Neural crest cell (in vitro differentiated cells): ENCODE measurements around the gene STXBP4. TPM values are rescaled to one million over a fixed set of nuclear protein-coding genes. Genes with fewer than 3 reads are reported as not detected.

ENCODE experiments used
- DNase-seq: peaks from one replicate; pipeline ENCODE4 v3.0.0; 2021; ENCODE audit warnings: low read depth, mixed read lengths, low spot score
- H3K27ac Mint-ChIP-seq: one replicate; pipeline ENCODE4 v1.8.0; 2021; ENCODE audit warnings: mild to moderate bottlenecking, mixed read lengths; ENCODE audit not compliant: unreplicated experiment
- H3K27me3 Mint-ChIP-seq: 2 replicates; pipeline ENCODE4 v1.8.0; 2021; ENCODE audit warnings: low read depth, mild to moderate bottlenecking, mixed read lengths
- H3K36me3 Mint-ChIP-seq: 2 replicates; pipeline ENCODE4 v1.8.0; 2021; ENCODE audit warnings: low read depth, mild to moderate bottlenecking, mixed read lengths
- H3K4me1 Mint-ChIP-seq: 2 replicates; pipeline ENCODE4 v1.8.0; 2021; ENCODE audit warnings: mixed read lengths
- H3K4me3 Mint-ChIP-seq: one replicate; pipeline ENCODE4 v1.8.0; 2021; ENCODE audit warnings: mild to moderate bottlenecking, mixed read lengths
- H3K9me3 Mint-ChIP-seq: 2 replicates; pipeline ENCODE4 v1.8.0; 2021; ENCODE audit warnings: mixed read lengths
- CTCF ChIP-seq: fragments of 200-600 bp; sonication (generic); conservative IDR thresholded peaks from 2 replicates; pipeline ENCODE4 v1.5.0; 2021; ENCODE audit warnings: antibody characterized with exemption, mild to moderate bottlenecking
- total RNA-seq: library from RNA; stranded (reverse); gene quantifications from 2 replicates; pipeline ENCODE4 v1.2.1, GENCODE V29; 2021

Gene STXBP4
- total RNA-seq, 1 donor from 2014 or later: 32.7 TPM

GRCh38 chr17:54951286-54951685, 17.3 kb upstream of the STXBP4 start:
- Mint-ChIP-seq H3K27me3 (no peaks in the 10 kb centered on the region), H3K36me3 (peaks cover 25% of the 10 kb centered on the region), H3K9me3 (peaks cover 3% of the 10 kb centered on the region), H3K4me3 (no peak overlapping the region), H3K4me1 (no peaks in the 10 kb centered on the region), H3K27ac (no peak overlapping the region)
- no peak for TF ChIP-seq CTCF
- no peak for DNase-seq

DNA sequence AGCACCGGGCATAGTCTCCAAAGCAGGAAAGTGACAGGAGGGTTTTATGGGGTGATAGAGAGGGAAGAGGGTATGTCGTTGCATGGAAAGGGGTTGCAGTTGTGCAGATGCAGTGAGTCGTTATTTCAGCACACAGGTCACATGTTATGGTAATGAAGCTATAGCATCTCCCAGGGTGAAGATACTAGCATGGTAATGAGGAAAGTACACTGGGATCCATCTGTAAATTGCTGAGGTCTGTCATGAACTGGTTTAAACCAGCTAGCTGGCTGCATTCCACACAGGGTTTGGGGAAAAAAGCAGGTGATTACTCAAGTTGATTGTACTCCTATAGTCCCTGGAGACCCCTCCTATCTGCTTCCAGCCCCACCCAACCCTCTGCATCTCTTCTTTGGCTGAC, 11.8 kb upstream of the STXBP4 start:
- Mint-ChIP-seq H3K9me3 (no peaks in the 10 kb centered on the region), H3K4me1 (no peaks in the 10 kb centered on the region), H3K27ac (no peak overlapping the region), H3K4me3 (no peak overlapping the region), H3K36me3 (peaks cover 25% of the 10 kb centered on the region), H3K27me3 (no peaks in the 10 kb centered on the region)
- no peak for DNase-seq
- no peak for TF ChIP-seq CTCF

- no peaks in the 10 kb centered on the region for H3K27me3 Mint-ChIP-seq
- no peak overlapping the region for H3K4me3 Mint-ChIP-seq
- no peak overlapping the region for H3K27ac Mint-ChIP-seq
- no peak for TF ChIP-seq CTCF
- H3K36me3 Mint-ChIP-seq: peaks cover 11% of the 10 kb centered on the region
- H3K9me3 Mint-ChIP-seq: no peaks in the 10 kb centered on the region
- H3K4me1 Mint-ChIP-seq: peaks cover 25% of the 10 kb centered on the region
- DNase-seq: no peak
Observed at GRCh38 chr17:54967621-54968261, 824 bp upstream of the STXBP4 start.

- DNase-seq: no peak
- no peak for TF ChIP-seq CTCF
Observed at GRCh38 chr17:54968988-54969332, 395 bp downstream of the STXBP4 start.

GRCh38 chr17:54969658-54970572, 1.4 kb downstream of the STXBP4 start:
- Mint-ChIP-seq H3K4me3 (no peak overlapping the region), H3K27ac (no peak overlapping the region), H3K27me3 (no peaks in the 10 kb centered on the region), H3K36me3 (peaks cover 14% of the 10 kb centered on the region), H3K9me3 (no peaks in the 10 kb centered on the region), H3K4me1 (peaks cover 25% of the 10 kb centered on the region)
- DNase-seq: no peak
- no peak for TF ChIP-seq CTCF

More at GRCh38 chr17:54968988-54969332, 395 bp downstream of the STXBP4 start:
- no peak overlapping the region for H3K4me3 Mint-ChIP-seq
- H3K27me3 Mint-ChIP-seq: no peaks in the 10 kb centered on the region
- H3K9me3 Mint-ChIP-seq: no peaks in the 10 kb centered on the region
- peaks cover 25% of the 10 kb centered on the region for H3K4me1 Mint-ChIP-seq
- H3K36me3 Mint-ChIP-seq: peaks cover 12% of the 10 kb centered on the region
- no peak overlapping the region for H3K27ac Mint-ChIP-seq
